ENCODE measurements around the gene ATP8A2. TPM values are rescaled to one million over a fixed set of nuclear protein-coding genes. Genes with fewer than 3 reads are reported as not detected.

ATP8A2 gene
- total RNA-seq, 2 donors from 2014 or later: 0.67 to 0.74 TPM

- Mint-ChIP-seq H3K36me3 (ENCODE audit: insufficient read depth in 2 of 2) (no peaks in the 10 kb centered on the region), H3K4me3 (no peak overlapping the region), H3K9me3 (no peaks in the 10 kb centered on the region), H3K27me3 (ENCODE audit: low read depth) (no peaks in the 10 kb centered on the region), H3K27ac (no peak overlapping the region), H3K4me1 (ENCODE audit: low read depth) (no peaks in the 10 kb centered on the region)
- DNase-seq: no peak
- ATAC-seq (replicated peaks in 1 of 2): no peak
These were observed 539.2 kb downstream of the ATP8A2 start for GRCh38 chr13:25910991-25911419.

GRCh38 chr13:25912961-25913360, 541.2 kb downstream of the ATP8A2 start:
- no peaks in the 10 kb centered on the region for H3K9me3 Mint-ChIP-seq
- no peaks in the 10 kb centered on the region for H3K36me3 Mint-ChIP-seq (ENCODE audit: insufficient read depth in 2 of 2)
- no peaks in the 10 kb centered on the region for H3K4me1 Mint-ChIP-seq (ENCODE audit: low read depth)
- no peaks in the 10 kb centered on the region for H3K27me3 Mint-ChIP-seq (ENCODE audit: low read depth)
- no peak overlapping the region for H3K4me3 Mint-ChIP-seq
- no peak for DNase-seq
- ATAC-seq (replicated peaks in 1 of 2): no peak
- no peak overlapping the region for H3K27ac Mint-ChIP-seq

DNA sequence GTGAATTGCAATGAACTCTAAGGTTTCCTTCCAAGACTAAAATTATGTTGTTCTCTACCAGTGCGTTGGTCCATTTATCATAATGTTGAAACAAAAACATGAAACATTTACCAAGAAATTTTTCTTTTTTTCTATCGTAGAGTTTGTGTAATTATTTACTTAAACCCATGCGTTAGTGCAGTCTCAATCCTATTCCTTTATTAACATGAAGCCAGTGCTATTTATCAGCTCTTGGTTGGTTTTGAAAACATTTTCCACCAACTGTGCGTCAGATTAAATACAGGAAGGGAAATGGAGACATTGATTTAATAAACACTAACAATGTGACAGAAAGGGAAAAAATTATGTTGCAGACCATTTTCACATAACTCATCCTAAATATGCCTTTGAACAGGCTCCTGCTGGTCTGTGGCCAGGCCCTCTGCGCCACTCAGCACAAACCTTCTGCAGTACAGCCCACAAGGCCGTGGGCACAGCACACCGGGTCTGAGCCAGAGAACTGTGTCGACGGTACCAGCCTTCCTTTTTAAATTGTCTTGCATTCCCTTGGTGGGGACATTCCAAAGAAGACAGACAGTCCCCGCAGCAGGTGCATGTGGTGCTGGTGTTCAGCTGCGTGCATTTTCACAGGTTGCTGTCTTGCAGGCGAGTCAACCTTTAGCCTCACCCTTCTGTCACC, 544.2 kb downstream of the ATP8A2 start:
- Mint-ChIP-seq H3K27ac (no peak overlapping the region), H3K27me3 (ENCODE audit: low read depth) (no peaks in the 10 kb centered on the region), H3K9me3 (no peaks in the 10 kb centered on the region), H3K36me3 (ENCODE audit: insufficient read depth in 2 of 2) (no peaks in the 10 kb centered on the region), H3K4me1 (ENCODE audit: low read depth) (peaks cover 9% of the 10 kb centered on the region), H3K4me3 (no peak overlapping the region)
- ATAC-seq (replicated peaks in 1 of 2) (no peak), DNase-seq (no peak)

GRCh38 chr13:25920277-25920676, 548.5 kb downstream of the ATP8A2 start:
- no peaks in the 10 kb centered on the region for H3K27me3 Mint-ChIP-seq (ENCODE audit: low read depth)
- no peak overlapping the region for H3K4me3 Mint-ChIP-seq
- no peaks in the 10 kb centered on the region for H3K9me3 Mint-ChIP-seq
- H3K36me3 Mint-ChIP-seq (ENCODE audit: insufficient read depth in 2 of 2): no peaks in the 10 kb centered on the region
- H3K4me1 Mint-ChIP-seq (ENCODE audit: low read depth): peaks cover 9% of the 10 kb centered on the region
- no peak overlapping the region for H3K27ac Mint-ChIP-seq
- no peak for ATAC-seq (replicated peaks in 1 of 2)
- no peak for DNase-seq

DNA sequence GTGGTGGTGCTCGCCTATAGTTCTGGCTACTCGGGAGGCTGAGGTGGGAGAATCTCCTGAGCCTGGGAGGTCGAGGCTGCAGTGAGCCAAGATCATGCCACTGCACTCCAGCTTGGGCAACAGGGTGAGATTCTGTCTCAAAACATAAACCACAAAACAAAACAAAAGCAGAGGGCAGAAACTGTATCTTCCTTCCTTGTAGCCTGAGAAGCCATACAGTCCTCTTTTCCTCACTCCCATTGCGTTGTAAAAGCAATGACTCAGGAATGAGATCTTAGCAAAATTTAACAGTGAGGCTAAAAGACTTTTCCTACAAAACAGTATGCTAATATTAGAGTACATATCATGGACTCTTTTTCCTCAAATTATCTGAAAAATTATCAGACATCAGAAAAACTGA, 549.2 kb downstream of the ATP8A2 start:
- Mint-ChIP-seq H3K4me3 (no peak overlapping the region), H3K4me1 (ENCODE audit: low read depth) (peaks cover 9% of the 10 kb centered on the region), H3K36me3 (ENCODE audit: insufficient read depth in 2 of 2) (no peaks in the 10 kb centered on the region), H3K27ac (no peak overlapping the region), H3K9me3 (no peaks in the 10 kb centered on the region), H3K27me3 (ENCODE audit: low read depth) (no peaks in the 10 kb centered on the region)
- ATAC-seq (replicated peaks in 1 of 2) (no peak), DNase-seq (no peak)

DNA sequence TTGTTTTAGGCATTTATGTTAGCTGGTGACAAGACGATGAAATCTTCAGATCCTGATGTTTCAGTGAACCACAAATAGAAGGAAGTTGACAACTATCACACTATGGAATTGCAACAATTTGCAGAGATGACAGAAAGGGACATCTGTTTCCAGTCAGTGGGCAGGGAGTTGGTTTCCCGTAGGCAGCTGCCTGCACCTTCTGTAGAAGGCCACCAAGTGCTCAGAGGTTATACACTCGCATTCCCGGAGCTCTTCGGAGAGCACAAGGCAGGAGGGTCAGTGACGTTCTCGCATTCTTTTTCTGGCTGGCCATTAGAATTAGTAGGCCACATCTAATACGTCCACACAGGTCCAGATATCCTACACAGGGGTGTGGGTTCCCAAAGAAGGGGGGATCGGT, 550.6 kb downstream of the ATP8A2 start:
- Mint-ChIP-seq H3K4me3 (no peak overlapping the region), H3K9me3 (no peaks in the 10 kb centered on the region), H3K27me3 (ENCODE audit: low read depth) (no peaks in the 10 kb centered on the region), H3K27ac (no peak overlapping the region), H3K4me1 (ENCODE audit: low read depth) (peaks cover 9% of the 10 kb centered on the region), H3K36me3 (ENCODE audit: insufficient read depth in 2 of 2) (no peaks in the 10 kb centered on the region)
- DNase-seq: no peak
- ATAC-seq (replicated peaks in 1 of 2): no peak

GRCh38 chr13:25923217-25924085, 551.7 kb downstream of the ATP8A2 start:
- no peak for DNase-seq
- Mint-ChIP-seq H3K4me3 (no peak overlapping the region), H3K27me3 (ENCODE audit: low read depth) (no peaks in the 10 kb centered on the region), H3K9me3 (no peaks in the 10 kb centered on the region), H3K36me3 (ENCODE audit: insufficient read depth in 2 of 2) (no peaks in the 10 kb centered on the region), H3K27ac (no peak overlapping the region), H3K4me1 (ENCODE audit: low read depth) (peaks cover 9% of the 10 kb centered on the region)
- no peak for ATAC-seq (replicated peaks in 1 of 2)

DNA sequence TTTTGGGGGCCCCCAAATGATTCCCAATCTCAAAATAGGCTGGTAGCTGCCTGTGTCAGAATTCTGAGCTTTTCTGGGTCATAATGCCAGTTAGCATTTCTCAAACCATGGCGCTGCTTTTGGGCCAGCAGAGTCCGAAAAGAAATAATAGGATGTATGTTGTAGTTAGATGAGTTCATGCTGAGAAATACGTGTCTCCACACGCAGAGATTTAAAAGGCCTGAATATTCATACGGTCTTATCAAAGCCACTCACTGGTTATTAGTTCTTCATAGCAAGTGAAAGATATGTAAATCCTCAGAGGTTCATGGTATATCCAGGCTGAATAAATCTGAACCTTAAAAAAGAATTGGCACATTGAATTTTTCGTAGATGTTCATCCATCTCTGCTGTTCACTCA, 555.6 kb downstream of the ATP8A2 start:
- no peak for ATAC-seq (replicated peaks in 1 of 2)
- no peaks in the 10 kb centered on the region for H3K36me3 Mint-ChIP-seq (ENCODE audit: insufficient read depth in 2 of 2)
- DNase-seq: no peak
- no peaks in the 10 kb centered on the region for H3K4me1 Mint-ChIP-seq (ENCODE audit: low read depth)
- H3K27me3 Mint-ChIP-seq (ENCODE audit: low read depth): no peaks in the 10 kb centered on the region
- no peak overlapping the region for H3K27ac Mint-ChIP-seq
- no peaks in the 10 kb centered on the region for H3K9me3 Mint-ChIP-seq
- no peak overlapping the region for H3K4me3 Mint-ChIP-seq

GRCh38 chr13:25927932-25928331, 556.2 kb downstream of the ATP8A2 start:
- H3K36me3 Mint-ChIP-seq (ENCODE audit: insufficient read depth in 2 of 2): no peaks in the 10 kb centered on the region
- no peak overlapping the region for H3K4me3 Mint-ChIP-seq
- ATAC-seq (replicated peaks in 1 of 2) (no peak), DNase-seq (no peak)
- no peaks in the 10 kb centered on the region for H3K9me3 Mint-ChIP-seq
- no peak overlapping the region for H3K27ac Mint-ChIP-seq
- H3K27me3 Mint-ChIP-seq (ENCODE audit: low read depth): no peaks in the 10 kb centered on the region
- no peaks in the 10 kb centered on the region for H3K4me1 Mint-ChIP-seq (ENCODE audit: low read depth)

- Mint-ChIP-seq H3K4me3 (no peak overlapping the region), H3K9me3 (no peaks in the 10 kb centered on the region), H3K36me3 (ENCODE audit: insufficient read depth in 2 of 2) (no peaks in the 10 kb centered on the region), H3K27ac (no peak overlapping the region), H3K27me3 (ENCODE audit: low read depth) (no peaks in the 10 kb centered on the region), H3K4me1 (ENCODE audit: low read depth) (no peaks in the 10 kb centered on the region)
- no peak for ATAC-seq (replicated peaks in 1 of 2)
- no peak for DNase-seq
These were observed 557.2 kb downstream of the ATP8A2 start for GRCh38 chr13:25928941-25929505.

DNA sequence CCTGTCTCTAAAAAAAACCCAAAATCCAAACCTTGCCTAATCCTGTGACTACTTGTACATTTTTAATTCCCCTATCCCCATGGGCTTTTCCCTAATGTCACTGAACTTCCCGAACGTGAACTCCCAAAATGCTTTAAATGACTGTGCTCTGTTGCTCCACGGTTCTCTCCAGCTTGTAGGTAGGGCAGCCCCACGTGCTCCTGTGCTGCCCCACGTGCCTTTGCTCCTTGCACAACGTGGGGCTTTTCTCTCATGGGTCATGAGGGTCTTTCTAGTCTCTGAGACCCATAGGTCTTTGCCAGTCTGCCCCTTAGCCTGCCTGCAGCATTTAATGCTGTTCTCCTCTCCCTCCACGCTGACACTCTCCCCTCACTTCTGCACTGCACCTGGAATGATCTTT, 558.0 kb downstream of the ATP8A2 start:
- H3K4me1 Mint-ChIP-seq (ENCODE audit: low read depth): no peaks in the 10 kb centered on the region
- H3K36me3 Mint-ChIP-seq (ENCODE audit: insufficient read depth in 2 of 2): no peaks in the 10 kb centered on the region
- H3K27me3 Mint-ChIP-seq (ENCODE audit: low read depth): no peaks in the 10 kb centered on the region
- no peak overlapping the region for H3K27ac Mint-ChIP-seq
- no peak for ATAC-seq (replicated peaks in 1 of 2)
- no peaks in the 10 kb centered on the region for H3K9me3 Mint-ChIP-seq
- no peak overlapping the region for H3K4me3 Mint-ChIP-seq
- no peak for DNase-seq

DNA sequence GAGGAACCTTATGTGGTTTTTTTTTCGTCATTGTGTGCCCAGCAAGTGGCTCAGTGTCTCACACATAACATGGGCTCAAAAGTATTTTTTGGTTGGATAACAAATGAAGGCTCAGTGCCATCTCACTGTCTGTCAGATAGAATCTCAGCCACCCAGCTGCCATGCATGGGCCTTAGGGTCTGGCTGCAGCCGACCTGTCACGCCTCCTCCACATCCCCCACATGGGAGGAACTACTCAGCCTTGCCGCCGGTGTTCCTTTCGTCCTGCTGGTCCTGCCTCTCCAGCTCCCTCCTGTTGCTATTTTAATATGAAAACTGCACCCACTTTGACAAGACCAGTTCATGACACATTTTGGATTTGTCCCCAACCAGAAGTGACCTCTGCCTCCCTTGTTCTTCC, 558.9 kb downstream of the ATP8A2 start:
- no peak for ATAC-seq (replicated peaks in 1 of 2)
- Mint-ChIP-seq H3K4me3 (no peak overlapping the region), H3K27ac (no peak overlapping the region), H3K4me1 (ENCODE audit: low read depth) (no peaks in the 10 kb centered on the region), H3K9me3 (no peaks in the 10 kb centered on the region), H3K36me3 (ENCODE audit: insufficient read depth in 2 of 2) (no peaks in the 10 kb centered on the region), H3K27me3 (ENCODE audit: low read depth) (no peaks in the 10 kb centered on the region)
- DNase-seq: no peak

- no peak for ATAC-seq (replicated peaks in 1 of 2)
- no peak for DNase-seq
- Mint-ChIP-seq H3K4me1 (ENCODE audit: low read depth) (no peaks in the 10 kb centered on the region), H3K27ac (no peak overlapping the region), H3K36me3 (ENCODE audit: insufficient read depth in 2 of 2) (no peaks in the 10 kb centered on the region), H3K4me3 (no peak overlapping the region), H3K27me3 (ENCODE audit: low read depth) (no peaks in the 10 kb centered on the region), H3K9me3 (no peaks in the 10 kb centered on the region)
These were observed 560.6 kb downstream of the ATP8A2 start for GRCh38 chr13:25932365-25932764.
